Lower lobe of right lung (tissue), 2 donors: Measurements from ENCODE around the gene PLA2G4A. TPM values are rescaled to one million over a fixed set of nuclear protein-coding genes. Genes with fewer than 3 reads are reported as not detected.

Source experiments
- ATAC-seq, 2 donors: fragments of 200-7000 bp; cut with Tn5 transposase; one replicate each; pipeline ENCODE4 v1.9.1; 2020 to 2022; ENCODE audit warnings: mild to moderate bottlenecking in 2 of 2, moderate library complexity in 2 of 2
- DNase-seq: peaks from one replicate; pipeline ENCODE4 v3.0.0-alpha.2; 2020
- H3K27ac ChIP-seq: fragments of 200-600 bp; one replicate; pipeline ENCODE4 v1.8.0; 2022
- H3K27me3 ChIP-seq: fragments of 200-600 bp; one replicate; pipeline ENCODE4 v1.8.0; 2022; ENCODE audit warnings: low read depth
- H3K36me3 ChIP-seq: fragments of 200-600 bp; one replicate; pipeline ENCODE4 v1.8.0; 2022; ENCODE audit warnings: mild to moderate bottlenecking
- H3K4me1 ChIP-seq: fragments of 200-600 bp; one replicate; pipeline ENCODE4 v1.8.0; 2022
- H3K4me3 ChIP-seq: fragments of 200-600 bp; one replicate; pipeline ENCODE4 v1.8.0; 2022; ENCODE audit warnings: mild to moderate bottlenecking
- H3K9me3 ChIP-seq: fragments of 200-600 bp; one replicate; pipeline ENCODE4 v1.8.0; 2022
- intact Hi-C: fragments of 100-400 bp; cut with DNase I; formaldehyde crosslinking; loops from one replicate; pipeline ENCODE4 v1.11.0; 2022
- total RNA-seq: library from RNA; stranded (reverse); fragmentation: NEBNext Ultra II Directional; extraction: Animal tissue kit (Norgen Biotek cat#: 25700); gene quantifications from one replicate; pipeline ENCODE4 v1.2.1, GENCODE V29; 2021
- TF ChIP-seq, protein P1 (sequence below): fragments of 200-600 bp; IDR thresholded peaks from one replicate; pipeline ENCODE4 v1.8.0; 2022; ENCODE audit warnings: antibody characterized with exemption, mild to moderate bottlenecking
- donor health status: DM: no; HTN: yes; CAD: no; lungs with severe emphysema.

The PLA2G4A gene
- total RNA-seq, 1 donor from 2014 or later: 10.1 TPM

DNA sequence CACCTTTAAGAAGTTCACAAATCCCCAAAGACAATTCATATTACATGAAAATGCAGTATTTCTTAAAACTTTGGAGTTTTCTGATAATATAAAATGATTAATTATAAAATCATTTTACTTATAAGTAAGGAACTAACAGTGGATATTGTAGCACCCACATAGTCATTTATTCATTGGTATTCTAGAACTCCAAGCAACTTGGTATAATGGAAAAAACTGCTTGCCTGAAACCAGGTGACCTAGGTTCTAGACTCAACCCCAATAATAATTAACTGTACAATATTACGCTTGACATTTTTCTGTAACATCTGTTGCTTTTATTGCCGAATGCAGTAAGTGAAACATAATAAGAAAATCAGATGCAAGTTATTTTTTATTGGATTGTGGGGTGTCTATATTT is 2.4 kb downstream of the PLA2G4A start:
- Histone ChIP-seq H3K27ac (no peak overlapping the region), H3K4me1 (no peaks in the 10 kb centered on the region), H3K9me3 (no peaks in the 10 kb centered on the region), H3K27me3 (no peaks in the 10 kb centered on the region), H3K36me3 (no peaks in the 10 kb centered on the region), H3K4me3 (no peak overlapping the region)
- DNase-seq (no peak), ATAC-seq (no peak)
- intact Hi-C loops: no loop called here
- TF ChIP-seq, protein P1, sequence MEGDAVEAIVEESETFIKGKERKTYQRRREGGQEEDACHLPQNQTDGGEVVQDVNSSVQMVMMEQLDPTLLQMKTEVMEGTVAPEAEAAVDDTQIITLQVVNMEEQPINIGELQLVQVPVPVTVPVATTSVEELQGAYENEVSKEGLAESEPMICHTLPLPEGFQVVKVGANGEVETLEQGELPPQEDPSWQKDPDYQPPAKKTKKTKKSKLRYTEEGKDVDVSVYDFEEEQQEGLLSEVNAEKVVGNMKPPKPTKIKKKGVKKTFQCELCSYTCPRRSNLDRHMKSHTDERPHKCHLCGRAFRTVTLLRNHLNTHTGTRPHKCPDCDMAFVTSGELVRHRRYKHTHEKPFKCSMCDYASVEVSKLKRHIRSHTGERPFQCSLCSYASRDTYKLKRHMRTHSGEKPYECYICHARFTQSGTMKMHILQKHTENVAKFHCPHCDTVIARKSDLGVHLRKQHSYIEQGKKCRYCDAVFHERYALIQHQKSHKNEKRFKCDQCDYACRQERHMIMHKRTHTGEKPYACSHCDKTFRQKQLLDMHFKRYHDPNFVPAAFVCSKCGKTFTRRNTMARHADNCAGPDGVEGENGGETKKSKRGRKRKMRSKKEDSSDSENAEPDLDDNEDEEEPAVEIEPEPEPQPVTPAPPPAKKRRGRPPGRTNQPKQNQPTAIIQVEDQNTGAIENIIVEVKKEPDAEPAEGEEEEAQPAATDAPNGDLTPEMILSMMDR: no peak

DNA sequence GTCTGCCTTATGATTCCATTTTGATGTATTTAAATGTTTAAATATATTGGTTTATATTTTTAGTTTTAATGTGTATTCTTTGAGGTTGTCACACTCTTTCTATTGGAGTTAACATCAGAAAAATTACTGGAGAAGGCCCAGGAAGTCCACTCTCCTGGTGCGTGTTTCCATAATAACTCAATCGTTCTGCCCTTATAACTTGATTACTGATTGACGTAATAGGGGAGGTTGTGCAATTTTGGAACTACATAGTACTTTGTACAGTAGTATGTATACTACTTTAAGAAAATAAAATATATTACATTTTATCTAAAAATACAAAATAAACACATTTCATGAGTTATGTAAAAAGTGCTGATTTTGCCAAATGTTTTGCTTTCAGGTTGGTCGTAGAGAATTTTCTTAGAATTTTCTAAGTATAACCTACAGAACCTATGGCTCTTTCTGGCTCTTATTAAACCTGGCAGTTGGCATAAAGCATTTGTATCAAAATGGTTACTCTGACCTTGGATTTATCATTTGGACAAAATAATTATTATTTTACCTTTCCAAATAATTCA is 5.7 kb downstream of the PLA2G4A start:
- TF ChIP-seq, protein P1: no peak
- no peak overlapping the region for H3K27ac ChIP-seq
- peak in 1 of 2 donors; percentile 77 for ATAC-seq
- no peaks in the 10 kb centered on the region for H3K27me3 ChIP-seq
- H3K36me3 ChIP-seq: no peaks in the 10 kb centered on the region
- H3K4me3 ChIP-seq: no peak overlapping the region
- H3K4me1 ChIP-seq: peaks cover 12% of the 10 kb centered on the region
- H3K9me3 ChIP-seq: no peaks in the 10 kb centered on the region
- intact Hi-C loops: no loop called here
- DNase-seq: no peak

- intact Hi-C loops: no loop called here
These were observed 6.7 kb downstream of the PLA2G4A start for GRCh38 chr1:186835448-186835847.

DNA sequence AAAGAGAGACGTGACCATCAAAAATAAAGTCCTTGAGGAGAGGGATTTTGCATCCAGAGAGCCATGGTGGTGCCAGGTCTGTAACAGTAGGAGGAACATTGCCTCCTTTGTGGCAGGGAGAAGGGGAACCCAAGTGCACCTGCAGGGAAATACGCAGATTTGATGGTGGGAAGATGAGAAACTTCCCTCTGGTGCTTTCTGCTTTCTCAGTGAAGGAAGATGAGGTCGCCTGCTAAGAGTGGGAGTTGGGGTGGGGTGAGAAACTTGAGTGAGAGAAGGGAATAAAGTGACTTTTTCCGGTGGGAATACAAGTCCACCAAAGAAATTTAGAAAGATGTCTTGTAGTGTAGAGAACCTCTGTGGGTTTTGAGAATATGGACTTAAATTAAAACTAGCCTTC is 9.1 kb downstream of the PLA2G4A start:
- no peak for DNase-seq
- intact Hi-C loops: no loop called here
- ATAC-seq: no peak
- H3K27me3 ChIP-seq: no peaks in the 10 kb centered on the region
- TF ChIP-seq, protein P1: no peak
- no peaks in the 10 kb centered on the region for H3K9me3 ChIP-seq
- H3K4me3 ChIP-seq: no peak overlapping the region
- peaks cover 12% of the 10 kb centered on the region for H3K4me1 ChIP-seq
- no peaks in the 10 kb centered on the region for H3K36me3 ChIP-seq
- H3K27ac ChIP-seq: no peak overlapping the region

More at GRCh38 chr1:186835448-186835847, 6.7 kb downstream of the PLA2G4A start:
- no peaks in the 10 kb centered on the region for H3K36me3 ChIP-seq
- no peaks in the 10 kb centered on the region for H3K27me3 ChIP-seq
- ATAC-seq: no peak
- TF ChIP-seq, protein P1: no peak
- peaks cover 12% of the 10 kb centered on the region for H3K4me1 ChIP-seq
- no peak overlapping the region for H3K27ac ChIP-seq
- DNase-seq: no peak
- H3K4me3 ChIP-seq: no peak overlapping the region
- H3K9me3 ChIP-seq: no peaks in the 10 kb centered on the region

DNA sequence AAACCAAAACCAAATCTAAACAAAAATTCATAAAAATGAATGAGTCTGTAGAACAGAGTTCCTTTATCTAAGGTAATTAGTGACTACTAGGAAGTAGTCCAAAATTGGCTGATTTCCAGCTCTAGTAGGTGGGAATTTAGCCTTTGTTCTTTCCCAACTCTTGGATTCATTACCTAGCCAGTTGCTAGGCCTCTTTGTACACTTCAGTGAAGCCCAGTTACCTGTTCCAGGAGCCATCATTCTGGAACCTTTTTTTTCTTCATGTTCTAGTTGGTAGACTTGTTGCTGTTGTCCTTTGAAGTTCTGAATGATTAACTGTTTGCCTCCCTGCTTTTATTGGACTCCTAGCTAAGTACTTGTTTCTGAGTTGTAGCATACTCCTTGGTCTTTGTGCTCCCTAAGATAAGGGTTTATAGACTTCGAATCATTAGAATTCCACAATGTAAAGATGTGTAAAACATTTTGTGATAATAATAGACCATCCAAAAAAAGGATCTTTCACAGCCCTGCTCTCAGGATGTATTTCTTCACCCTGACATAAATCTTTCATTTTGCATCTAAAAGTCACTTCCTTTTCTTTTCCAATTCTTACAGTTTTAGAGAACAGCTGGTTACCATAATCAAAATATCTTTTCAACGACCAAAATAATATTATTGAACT is 9.8 kb downstream of the PLA2G4A start:
- Histone ChIP-seq H3K36me3 (no peaks in the 10 kb centered on the region), H3K27me3 (no peaks in the 10 kb centered on the region), H3K4me1 (peaks cover 12% of the 10 kb centered on the region), H3K27ac (peak overlapping the region; percentile 8), H3K4me3 (no peak overlapping the region), H3K9me3 (no peaks in the 10 kb centered on the region)
- intact Hi-C loops: no loop called here
- TF ChIP-seq, protein P1: no peak
- DNase-seq: no peak
- no peak for ATAC-seq
